Measurements from ENCODE around the gene HS6ST1.

HS6ST1 gene

GRCh38 chr2:128298286-128298685 lies 20.4 kb downstream of the HS6ST1 start:
- no peak for DNase-seq (ENCODE audit: low read depth)

DNA sequence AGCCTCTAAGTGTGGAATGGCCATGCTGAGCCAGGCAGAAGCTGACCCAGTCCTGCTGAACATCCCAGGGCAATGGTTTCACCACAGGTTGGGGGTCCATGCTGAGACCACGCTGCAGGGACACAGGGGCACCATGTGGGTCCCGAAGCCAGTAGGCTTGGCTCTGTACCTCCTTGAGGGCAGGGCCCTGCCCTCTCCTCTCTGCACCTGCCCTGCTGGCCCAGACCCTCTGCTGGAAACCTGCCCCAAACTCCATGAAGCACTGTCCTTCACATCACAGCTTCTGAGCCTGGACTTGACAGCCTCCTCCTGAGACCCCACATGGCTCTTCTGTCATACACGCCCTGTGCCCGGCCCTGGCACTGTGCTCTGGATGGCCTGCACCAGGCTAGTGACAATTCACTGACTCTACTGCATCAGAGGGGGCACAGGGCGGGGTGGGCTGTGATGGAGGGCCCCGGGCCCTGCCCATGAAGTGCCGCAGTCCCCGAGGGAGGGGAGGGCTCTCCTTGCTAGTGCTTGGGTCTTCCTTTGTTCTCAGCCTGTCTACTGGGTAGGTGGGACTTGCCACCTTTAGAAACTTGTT lies 24.7 kb downstream of the HS6ST1 start:
- no peak for DNase-seq (ENCODE audit: low read depth)

GRCh38 chr2:128293426-128293755 lies 25.3 kb downstream of the HS6ST1 start:
- no peak for DNase-seq (ENCODE audit: low read depth)

- no peak for DNase-seq (ENCODE audit: low read depth)
Measured at GRCh38 chr2:128292599-128293425, 25.9 kb downstream of the HS6ST1 start.

GRCh38 chr2:128291844-128292598 lies 26.6 kb downstream of the HS6ST1 start:
- DNase-seq (ENCODE audit: low read depth), result no peak

DNA sequence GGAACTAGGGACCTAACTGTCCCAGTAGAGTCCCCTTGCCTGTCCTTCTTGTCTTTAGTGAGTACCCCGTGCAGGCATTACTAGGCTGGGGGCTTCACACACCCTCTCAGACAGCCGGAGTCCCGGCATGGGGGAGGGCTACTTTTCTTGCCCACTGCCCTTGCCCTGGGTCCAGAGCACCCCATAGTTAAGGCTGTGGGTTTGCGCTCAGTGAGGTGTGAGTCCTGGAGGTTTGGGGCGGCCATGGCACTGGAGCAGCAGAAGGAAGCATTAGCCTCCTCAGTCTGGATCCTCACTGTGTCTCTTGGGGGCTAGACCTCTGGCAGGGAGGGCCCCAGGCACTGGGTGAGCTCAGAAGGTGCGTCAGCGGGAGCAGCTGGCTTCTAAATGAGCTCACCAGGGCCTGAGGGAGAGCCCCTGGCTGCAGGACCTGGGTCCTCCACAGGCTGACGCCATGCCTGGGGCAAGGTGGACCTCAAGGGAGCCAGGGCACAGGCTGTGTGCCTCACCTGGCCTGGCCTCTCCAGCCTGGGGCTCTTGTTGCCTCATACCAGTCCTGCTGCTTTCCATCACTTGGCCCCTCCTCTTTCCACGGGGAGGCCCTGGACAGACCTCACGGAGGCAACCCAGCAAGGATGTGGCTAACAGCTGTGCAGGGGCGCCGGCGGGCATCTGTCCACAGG lies 27.4 kb downstream of the HS6ST1 start:
- DNase-seq (ENCODE audit: low read depth), result no peak

DNA sequence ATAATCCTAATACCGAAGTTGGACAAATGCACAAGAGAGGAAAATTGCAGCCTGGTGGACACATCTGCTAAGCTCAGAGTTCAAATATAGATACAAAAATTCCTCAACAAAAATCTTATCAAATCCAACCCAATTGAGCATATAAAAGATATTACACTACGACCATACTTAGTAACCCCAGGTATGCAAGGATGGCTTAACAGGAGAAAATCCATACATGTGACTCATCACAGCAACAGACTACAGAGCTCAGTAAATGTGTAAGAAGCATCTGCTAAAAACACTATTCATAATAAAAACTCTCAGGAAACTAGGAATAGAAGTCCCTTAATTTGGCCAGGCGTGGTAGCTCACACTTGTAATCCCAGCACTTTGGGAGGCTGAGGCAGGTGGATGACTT lies 28.3 kb downstream of the HS6ST1 start:
- DNase-seq (ENCODE audit: low read depth), result no peak

GRCh38 chr2:128289439-128289838 lies 29.2 kb downstream of the HS6ST1 start:
- no peak for DNase-seq (ENCODE audit: low read depth)

DNA sequence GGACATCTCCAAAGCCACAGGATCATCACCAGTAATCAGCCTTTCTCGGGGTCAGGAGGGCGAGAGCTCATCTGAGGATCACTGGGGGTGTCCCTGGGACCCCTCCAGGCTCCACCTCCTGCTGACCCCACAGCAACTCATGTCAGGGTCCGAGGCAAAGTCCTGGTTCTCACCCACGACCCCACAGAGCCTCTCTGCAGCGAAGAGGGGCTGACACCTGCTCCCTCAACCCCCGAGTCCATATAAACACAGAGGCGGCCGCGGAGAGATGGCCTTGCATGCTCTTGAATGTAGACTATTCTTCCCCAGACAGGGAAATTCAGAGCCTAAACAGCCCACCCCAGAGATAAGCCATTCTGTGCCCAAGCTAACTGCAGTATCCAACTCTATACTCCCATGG lies 29.9 kb downstream of the HS6ST1 start:
- DNase-seq (ENCODE audit: low read depth), result no peak

DNA sequence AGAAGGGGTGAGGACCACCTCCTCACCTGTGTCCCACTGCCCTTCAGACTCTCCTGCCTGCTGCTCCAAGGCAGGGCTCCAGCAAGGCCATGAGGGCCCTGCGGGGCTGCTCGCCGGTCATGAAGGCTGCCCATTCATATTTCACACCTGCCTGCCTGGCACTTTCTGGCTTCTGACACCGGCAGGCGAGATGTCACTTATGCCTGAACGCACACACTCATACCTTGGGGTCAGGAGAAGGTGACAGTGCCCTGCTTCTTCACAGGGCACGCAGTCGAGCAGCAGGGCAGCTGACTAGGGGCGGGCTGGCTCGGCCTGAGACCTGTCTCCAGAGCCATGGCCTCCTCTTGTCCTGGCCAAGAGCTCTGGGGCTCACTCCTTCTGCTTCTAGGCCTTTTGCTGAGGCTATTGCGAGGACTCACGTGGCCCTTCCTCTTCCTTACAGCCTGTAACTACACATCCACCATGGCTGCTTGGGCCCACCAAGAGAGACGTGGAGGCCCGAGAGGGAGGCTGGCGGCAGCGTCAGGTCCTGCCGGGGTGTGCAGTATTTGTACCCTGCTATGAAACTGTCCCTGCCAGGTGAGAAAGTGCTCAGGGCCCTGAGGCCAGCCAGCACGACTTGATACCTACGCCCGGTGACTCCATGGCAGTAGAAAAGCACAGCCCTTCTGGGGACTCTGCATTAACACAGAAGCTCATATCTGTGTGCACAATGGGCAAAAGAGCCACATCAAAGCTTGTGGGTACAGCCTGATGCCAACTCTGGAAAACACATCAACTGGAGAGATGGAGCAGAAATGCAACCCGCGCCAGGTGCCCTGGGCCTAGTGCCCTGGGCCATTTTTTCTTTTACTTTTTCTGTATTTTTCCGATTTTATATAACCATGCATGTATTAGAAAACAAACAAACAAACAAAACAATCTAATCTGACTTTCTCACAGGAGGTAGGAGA lies 30.6 kb downstream of the HS6ST1 start:
- DNase-seq (ENCODE audit: low read depth), result no peak

DNA sequence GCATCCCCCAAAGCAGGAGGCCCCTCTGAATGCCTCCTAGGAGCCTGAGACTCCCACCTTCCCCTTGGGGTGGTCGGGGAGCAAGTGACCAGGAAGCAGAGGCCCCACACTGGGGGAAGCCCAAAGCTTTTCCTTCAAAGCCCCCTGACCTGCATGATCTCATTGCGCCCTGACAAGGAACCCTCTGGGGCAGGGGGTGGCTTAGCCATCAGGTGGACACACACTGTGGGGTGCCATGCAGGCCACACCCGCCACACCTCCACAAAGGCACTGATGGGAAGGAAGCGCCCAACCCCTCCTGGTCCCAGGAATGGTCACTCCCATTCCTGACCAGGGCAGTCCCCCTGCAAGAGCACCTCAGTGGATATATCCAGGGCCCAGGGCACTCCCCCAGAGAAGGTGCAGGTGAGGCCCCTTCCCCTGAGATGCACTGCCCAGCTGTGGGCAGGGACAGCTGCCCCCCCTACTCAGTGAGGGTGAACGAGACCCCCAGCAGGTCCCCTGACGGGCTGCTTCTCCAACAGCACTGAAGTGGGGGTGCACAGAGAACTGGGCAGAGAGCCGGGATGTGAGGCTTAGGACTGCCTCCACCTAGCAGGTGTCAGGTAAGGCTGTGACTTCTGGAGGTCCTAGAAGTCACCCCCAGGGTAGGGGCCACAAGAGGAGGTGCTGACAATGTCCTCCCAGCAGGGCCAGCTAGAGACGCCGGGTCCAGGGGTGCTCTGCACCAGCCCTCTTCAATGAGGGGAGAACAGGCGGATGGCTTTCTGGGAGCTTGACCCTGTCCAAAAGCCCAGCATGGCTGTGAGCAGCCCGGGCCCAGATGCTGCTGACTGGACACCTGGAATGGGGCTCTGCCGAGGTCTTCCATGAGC lies 31.5 kb downstream of the HS6ST1 start:
- DNase-seq (ENCODE audit: low read depth), result no peak

GRCh38 chr2:128286011-128286721 lies 32.5 kb downstream of the HS6ST1 start:
- DNase-seq (ENCODE audit: low read depth), result no peak

- no peak for DNase-seq (ENCODE audit: low read depth)
Measured at GRCh38 chr2:128285329-128285931, 33.2 kb downstream of the HS6ST1 start.

GRCh38 chr2:128284841-128285240 lies 33.8 kb downstream of the HS6ST1 start:
- no peak for DNase-seq (ENCODE audit: low read depth)

DNA sequence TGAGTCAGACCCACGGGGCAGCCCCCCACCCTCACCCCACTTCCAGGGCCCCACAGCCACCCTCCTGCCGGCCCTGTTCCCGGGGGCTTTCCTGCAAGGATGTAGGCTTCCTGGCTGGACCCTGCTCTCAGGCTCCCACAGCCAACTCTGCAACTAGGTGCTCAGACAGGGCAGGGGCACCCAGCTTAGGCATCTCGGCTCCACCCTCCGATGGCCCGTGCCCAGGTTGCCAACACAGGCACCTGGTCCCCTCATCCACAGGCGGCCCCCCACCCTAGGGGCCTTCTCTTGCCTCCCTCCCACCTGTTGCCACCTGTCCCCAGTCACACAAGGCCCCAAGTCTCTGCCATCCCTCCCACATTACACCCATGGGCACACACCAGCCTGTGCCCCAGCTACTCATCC lies 34.6 kb downstream of the HS6ST1 start:
- DNase-seq (ENCODE audit: low read depth), result no peak

DNA sequence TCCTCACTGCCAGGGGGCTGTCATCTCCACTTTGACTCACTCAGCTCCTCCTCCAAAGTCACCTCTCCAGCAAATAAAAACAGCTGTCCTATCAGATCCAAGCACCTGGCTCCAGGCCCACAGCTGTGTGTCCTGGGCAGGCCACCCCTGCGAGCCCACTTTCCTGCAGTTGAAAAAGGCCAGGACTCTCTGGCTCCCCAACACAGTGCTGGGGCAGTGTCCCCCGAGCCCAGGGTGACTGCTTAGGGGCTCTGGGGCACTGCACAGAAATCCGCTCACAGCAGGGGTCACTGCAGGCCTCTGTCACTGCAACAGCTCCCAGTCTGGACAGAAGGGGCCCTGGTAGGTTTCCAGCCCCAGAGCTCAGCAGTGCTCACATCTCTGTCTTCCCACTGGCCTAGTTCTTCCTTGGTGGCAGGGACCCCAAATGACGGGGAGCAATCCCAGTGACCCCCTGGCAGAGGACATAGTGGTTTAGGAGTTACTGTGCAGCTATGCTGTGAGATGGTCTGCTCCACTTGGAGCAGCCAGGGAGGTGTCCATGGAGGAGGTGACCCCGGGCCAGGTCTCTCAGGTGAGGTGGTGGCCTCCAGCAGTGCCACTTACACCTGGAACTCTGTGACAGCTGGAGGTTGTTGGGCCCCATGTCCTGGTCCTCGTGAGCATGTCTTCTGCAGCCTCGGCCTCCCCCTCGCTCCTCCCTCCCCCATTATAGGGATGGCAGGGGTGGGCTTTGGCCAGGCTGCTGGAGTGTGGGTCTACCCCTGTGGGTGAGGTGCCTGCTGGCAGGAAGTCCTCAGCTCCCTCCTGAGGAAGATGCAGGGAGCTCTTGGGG lies 35.5 kb downstream of the HS6ST1 start:
- DNase-seq (ENCODE audit: low read depth), result no peak

- DNase-seq (ENCODE audit: low read depth), result no peak
Measured at GRCh38 chr2:128282246-128282975, 36.3 kb downstream of the HS6ST1 start.

DNA sequence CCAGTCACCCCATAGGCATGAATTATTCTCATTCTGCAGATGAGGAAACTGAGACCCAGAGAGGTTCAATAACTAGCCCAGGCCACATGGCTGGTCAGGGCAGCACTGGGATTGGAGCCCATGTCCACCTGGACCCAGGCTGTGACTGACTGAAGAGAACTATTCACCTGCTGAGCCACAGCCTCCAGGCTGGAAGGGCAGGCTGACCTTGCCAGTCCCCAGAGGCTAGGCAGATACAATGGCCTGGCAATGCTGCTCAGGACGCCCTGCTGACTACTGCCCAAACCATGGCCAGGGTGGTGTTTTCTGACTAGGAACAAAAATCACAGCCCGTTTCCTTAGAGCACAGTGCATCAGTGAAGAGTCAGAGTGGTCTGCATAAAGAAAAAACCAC lies 36.8 kb downstream of the HS6ST1 start:
- no peak for DNase-seq (ENCODE audit: low read depth)
